Measurements from ENCODE around the gene PCAT6.

- TF ChIP-seq SIN3A (IDR thresholded peaks at IDR 0.05; ENCODE audit: borderline replicate concordance, insufficient read depth, low read length), result no peak
- no peak for TF ChIP-seq POLR2AphosphoS5 (IDR thresholded peaks at IDR 0.05; ENCODE audit: low read depth, low read length)
- no peak for TF ChIP-seq TAF1 (IDR thresholded peaks at IDR 0.05; ENCODE audit: borderline replicate concordance, insufficient read depth, low read length)
Observed at GRCh38 chr1:202836623-202837403, 26.1 kb downstream of the PCAT6 start.
